Pancreas (tissue), 10 donors: Measurements from ENCODE around the gene TLE1. TPM values are rescaled to one million over a fixed set of nuclear protein-coding genes. Genes with fewer than 3 reads are reported as not detected.
A peak's percentile ranks its signal among the peaks of the same experiment; 100 is the strongest.

Experiments used
- ATAC-seq, 4 donors: fragments of 200-7000 bp; cut with Tn5 transposase; one replicate each; pipeline versions ENCODE4 v1.8.0 to v1.9.1; 2020; ENCODE audit warnings: mild to moderate bottlenecking in 4 of 4, moderate library complexity in 4 of 4
- DNase-seq, 6 donors: peaks; one replicate each; pipeline ENCODE4 v3.0.0-alpha.2; 2020
- FAIRE-seq: peaks from 2 replicates; lab custom pipeline; 2012; peaks lifted over from hg19 to GRCh38; lab: Jason Lieb, UNC
- H3K27ac ChIP-seq, 4 donors: fragments of 200-600 bp; sonication (generic); 1 replicate in 3 of 4; 2 replicates in 1 of 4; pipeline versions ENCODE4 v1.5.0 to v1.8.0; 2020
- H3K27me3 ChIP-seq, 4 donors: fragments of 200-600 bp; one replicate each; pipeline ENCODE4 v1.8.0; 2021
- H3K36me3 ChIP-seq, 3 donors: fragments of 200-600 bp; sonication (generic) in 1 of 3; one replicate each; pipeline versions ENCODE4 v1.5.0 to v1.8.0; 2020 to 2021
- H3K4me1 ChIP-seq, 3 donors: fragments of 200-600 bp; one replicate each; pipeline ENCODE4 v1.8.0; 2021
- H3K4me3 ChIP-seq, 4 donors: fragments of 200-600 bp; sonication (generic) in 2 of 4; one replicate each; pipeline versions ENCODE4 v1.5.0 to v1.8.0; 2020 to 2021
- H3K9me3 ChIP-seq, 4 donors: fragments of 200-600 bp; one replicate each; pipeline ENCODE4 v1.8.0; 2021
- CTCF ChIP-seq, 4 donors: fragments of 200-600 bp; sonication (generic) in 3 of 4; IDR thresholded peaks; one replicate each; pipeline versions ENCODE4 v1.5.0 to v1.8.0; 2021; ENCODE audit warnings: antibody characterized with exemption in 4 of 4
- WGBS, 2 donors: extraction: QIAGEN DNeasy Blood & Tissue Kit; methylation state at CpG; one replicate each; pipeline ENCODE4 v1.1.7; 2013; 5-methylcytosine and 5-hydroxymethylcytosine counted together
- intact Hi-C, 3 donors: fragments of 100-400 bp; cut with DNase I; formaldehyde crosslinking; loops; one replicate each; pipeline versions ENCODE4 v1.11.1 to v1.14.2; 2022
- polyA plus RNA-seq, 2 donors: library from polyadenylated mRNA; stranded (reverse); fragments of 200-250 nt; gene quantifications; one replicate each; pipeline ENCODE4 v1.2.3, GENCODE V29; 2013
- total RNA-seq, 6 donors: library from RNA; stranded (reverse); fragmentation: NEBNext Ultra II Directional in 4 of 6; extraction: Animal tissue kit (Norgen Biotek cat#: 25700) in 4 of 6; gene quantifications; one replicate each; pipeline versions ENCODE4 v1.2.1 to v1.2.4, GENCODE V29; 2021 to 2023
- donor health status: healthy with polysubstance abuse.
- donor health status: DM: no; HTN: no; CAD: no; lungs with moderate emphysema.
- donor health status: DM: no; HTN: no; CAD: no.
- donor health status: control.
- donor health status: control.
- donor health status: Bipolar disorder and iron deficiency.
- donor health status: DM: yes; HTN: yes; CAD: no.
- donor health status: DM: no; HTN: no; CAD: no.
- donor health status: DM: no; HTN: no; CAD: no.
- donor health status: DM: yes; HTN: yes; CAD: no.

Gene TLE1
- total and polyA plus RNA-seq, 8 donors, result 15.1 to 38.9 (median 28.4) TPM

- 93 to 100% methylated on average over 1 of the region's 1 CpG for WGBS, 2 donors
- Histone ChIP-seq H3K27ac (no peak overlapping the region), H3K36me3 (peaks cover 0 to 9% (median 0%) of the 10 kb centered on the region in 3 donors), H3K27me3 (no peaks in the 10 kb centered on the region), H3K4me3 (no peak overlapping the region), H3K4me1 (peaks cover 0 to 4% (median 0%) of the 10 kb centered on the region in 3 donors), H3K9me3 (no peaks in the 10 kb centered on the region)
- intact Hi-C loops, result no loop called here
- no peak for DNase-seq
- FAIRE-seq, result no peak
- no peak for TF ChIP-seq CTCF (IDR thresholded peaks at IDR 0.05)
- ATAC-seq, result no peak
These were observed 56.7 kb downstream of the TLE1 start for GRCh38 chr9:81632599-81632998.

- Histone ChIP-seq H3K27me3 (no peaks in the 10 kb centered on the region), H3K27ac (no peak overlapping the region), H3K9me3 (no peaks in the 10 kb centered on the region), H3K4me1 (peaks cover 0 to 4% (median 0%) of the 10 kb centered on the region in 3 donors), H3K36me3 (peaks cover 0 to 9% (median 0%) of the 10 kb centered on the region in 3 donors), H3K4me3 (no peak overlapping the region)
- WGBS, 2 donors, result 90 to 95% methylated on average over 7 of the region's 7 CpGs
- FAIRE-seq, result no peak
- no peak for ATAC-seq
- no peak for DNase-seq
- no peak for TF ChIP-seq CTCF (IDR thresholded peaks at IDR 0.05)
- intact Hi-C loops, result no loop called here
These were observed 58.1 kb downstream of the TLE1 start for GRCh38 chr9:81631218-81631745.

- 64 to 68% methylated on average over 2 of the region's 2 CpGs for WGBS, 2 donors
- TF ChIP-seq CTCF (IDR thresholded peaks at IDR 0.05), result no peak
- FAIRE-seq, result no peak
These were observed 59.9 kb downstream of the TLE1 start for GRCh38 chr9:81629440-81629839.

GRCh38 chr9:81628897-81629296 lies 60.5 kb downstream of the TLE1 start:
- WGBS, 2 donors, result 75 to 83% methylated on average over 5 of the region's 5 CpGs
- DNase-seq, result no peak
- Histone ChIP-seq H3K36me3 (peaks cover 0 to 9% (median 0%) of the 10 kb centered on the region in 3 donors), H3K27me3 (no peaks in the 10 kb centered on the region), H3K27ac (no peak overlapping the region), H3K4me1 (peaks cover 0 to 4% (median 0%) of the 10 kb centered on the region in 3 donors), H3K9me3 (no peaks in the 10 kb centered on the region), H3K4me3 (no peak overlapping the region)
- intact Hi-C loops, result no loop called here
- no peak for TF ChIP-seq CTCF (IDR thresholded peaks at IDR 0.05)
- no peak for FAIRE-seq
- peak in 1 of 4 donors; percentile 17 for ATAC-seq

More at GRCh38 chr9:81629440-81629839, 59.9 kb downstream of the TLE1 start:
- H3K4me1 ChIP-seq, result peaks cover 0 to 4% (median 0%) of the 10 kb centered on the region in 3 donors
- peaks cover 0 to 9% (median 0%) of the 10 kb centered on the region in 3 donors for H3K36me3 ChIP-seq
- no peak overlapping the region for H3K4me3 ChIP-seq
- intact Hi-C loops, result no loop called here
- H3K27me3 ChIP-seq, result no peaks in the 10 kb centered on the region
- peak in 1 of 4 donors; percentile 35 for ATAC-seq
- no peak overlapping the region for H3K27ac ChIP-seq
- DNase-seq, result no peak
- H3K9me3 ChIP-seq, result no peaks in the 10 kb centered on the region

- Histone ChIP-seq H3K4me1 (peaks cover 0 to 4% (median 0%) of the 10 kb centered on the region in 3 donors), H3K9me3 (no peaks in the 10 kb centered on the region), H3K4me3 (no peak overlapping the region), H3K36me3 (peaks cover 0 to under 1% (median 0%) of the 10 kb centered on the region in 3 donors), H3K27me3 (no peaks in the 10 kb centered on the region), H3K27ac (no peak overlapping the region)
- DNase-seq, result no peak
- ATAC-seq, result no peak
- TF ChIP-seq CTCF (IDR thresholded peaks at IDR 0.05), result no peak
- 89% methylated on average over 3 of the region's 3 CpGs for WGBS, 2 donors
- no peak for FAIRE-seq
- intact Hi-C loops, result no loop called here
These were observed 61.9 kb downstream of the TLE1 start for GRCh38 chr9:81627481-81627880.
